Endothelial cell of umbilical vein (primary cell): ENCODE results near the gene NUDT8. TPM values are rescaled to one million over a fixed set of nuclear protein-coding genes. Genes with fewer than 3 reads are reported as not detected.

Experiments
- BruUV-seq: library from RNA; stranded (reverse); fragments of 400-500 nt; replicated peaks from 2 replicates; lab custom pipeline; 2021; lab: Mats Ljungman, UMichigan
- CTCF ChIA-PET: fragments of 300-600, 350-600 bp; sonication (Branson Sonifier 250); formaldehyde crosslinking; loops from one replicate; lab custom pipeline; 2021; ENCODE audit warnings: antibody characterized with exemption, inconsistent platforms; lab: Charles Lee
- POLR2A ChIA-PET: fragments of 300-600, 350-600 bp; sonication (Branson Sonifier 250); formaldehyde crosslinking; loops from one replicate; lab custom pipeline; 2021; ENCODE audit warnings: antibody characterized with exemption, inconsistent platforms; lab: Charles Lee
- DNase-seq: peaks from one replicate; pipeline ENCODE4 v3.0.0-alpha.2; 2011; ENCODE audit warnings: low read depth, low spot score
- FAIRE-seq: peaks from 2 replicates; lab custom pipeline; 2011; peaks lifted over from hg19 to GRCh38; lab: Jason Lieb, UNC
- H2AFZ ChIP-seq: 2 replicates; pipeline ENCODE4 v1.6.0; 2012; ENCODE audit warnings: low read depth, low read length, control low read depth, inconsistent platforms
- H3K27ac ChIP-seq: 2 replicates; pipeline ENCODE4 v1.5.1; 2011; ENCODE audit warnings: low read depth, mild to moderate bottlenecking, control low read depth, low read length, moderate library complexity; ENCODE audit not compliant: insufficient read depth
- H3K27me3 ChIP-seq, 2 experiments: 2 replicates each; pipeline versions ENCODE4 v1.6.0 to v1.6.1; 2011; ENCODE audit warnings: low read length in 2 of 2, mixed read lengths in 1 of 2; ENCODE audit not compliant: control insufficient read depth in 2 of 2, insufficient read depth in 2 of 2
- H3K36me3 ChIP-seq, 2 experiments: 2 replicates in 1 of 2; 3 replicates in 1 of 2; pipeline ENCODE4 v1.5.1; 2011; ENCODE audit warnings: low read length in 2 of 2, mild to moderate bottlenecking in 1 of 2, moderate library complexity in 1 of 2; ENCODE audit not compliant: control insufficient read depth in 2 of 2, insufficient read depth in 2 of 2; ENCODE audit errors: extremely low read depth in 1 of 2
- H3K4me1 ChIP-seq: 3 replicates; pipeline ENCODE4 v1.5.1; 2011; ENCODE audit warnings: mild to moderate bottlenecking, low read length; ENCODE audit not compliant: control insufficient read depth, insufficient read depth; ENCODE audit errors: extremely low read depth
- H3K4me2 ChIP-seq: 2 replicates; pipeline ENCODE4 v1.6.1; 2011; ENCODE audit warnings: low read length, control low read depth, mixed read lengths; ENCODE audit not compliant: insufficient read depth
- H3K4me3 ChIP-seq, 3 experiments: fragments of 200-600 bp in 1 of 3; sonication (generic), shearing (Covaris generic) in 1 of 3; replicated peaks in 1 of 3; 2 replicates each; pipeline ENCODE4 v1.5.1; 2011 to 2016; ENCODE audit warnings: control low read depth in 3 of 3, low read length in 3 of 3, mild to moderate bottlenecking in 2 of 3, inconsistent platforms in 1 of 3, low read depth in 1 of 3, moderate library complexity in 1 of 3; ENCODE audit not compliant: insufficient read depth in 1 of 3
- H3K79me2 ChIP-seq: 2 replicates; pipeline ENCODE4 v1.6.0; 2012; ENCODE audit warnings: low read length, inconsistent platforms; ENCODE audit not compliant: control insufficient read depth, insufficient read depth
- H3K9ac ChIP-seq: replicated peaks from 2 replicates; pipeline ENCODE3; 2011; ENCODE audit warnings: low read length, control low read depth; ENCODE audit not compliant: insufficient read depth; ENCODE audit errors: extremely low read depth
- H3K9me1 ChIP-seq: replicated peaks from 3 replicates; pipeline ENCODE4 v1.6.0; 2011; ENCODE audit warnings: mild to moderate bottlenecking, low read length; ENCODE audit not compliant: control insufficient read depth, insufficient read depth; ENCODE audit errors: extremely low read depth
- H3K9me3 ChIP-seq: replicated peaks from 2 replicates; pipeline ENCODE4 v1.5.1; 2012; ENCODE audit warnings: low read length, inconsistent platforms; ENCODE audit not compliant: control insufficient read depth, insufficient read depth
- H4K20me1 ChIP-seq: replicated peaks from 2 replicates; pipeline ENCODE3; 2011; ENCODE audit warnings: mild to moderate bottlenecking, low read length; ENCODE audit not compliant: control insufficient read depth, insufficient read depth; ENCODE audit errors: extremely low read depth
- CTCF ChIP-seq, 2 donors: IDR thresholded peaks; 1 replicate in 1 of 2; 2 replicates in 1 of 2; pipeline ENCODE4 v1.5.1; 2011; ENCODE audit warnings: low read length in 2 of 2, mild to moderate bottlenecking in 2 of 2, moderate library complexity in 2 of 2, control low read depth in 1 of 2, inconsistent platforms in 1 of 2, low read depth in 1 of 2; ENCODE audit not compliant: insufficient read depth in 1 of 2; ENCODE audit errors: extremely low read depth in 1 of 2
- FOS ChIP-seq: IDR thresholded peaks from 2 replicates; pipeline ENCODE4 v1.6.1; 2011; ENCODE audit warnings: mild to moderate bottlenecking, low read length, moderate library complexity, borderline replicate concordance; ENCODE audit not compliant: insufficient read depth
- GATA2 ChIP-seq: IDR thresholded peaks from 2 replicates; pipeline ENCODE4 v1.7.0; 2011; ENCODE audit warnings: low read depth, mild to moderate bottlenecking, moderate library complexity, mixed read lengths, low read length; ENCODE audit not compliant: insufficient read length, insufficient read depth
- MYC ChIP-seq: IDR thresholded peaks from one replicate; pipeline ENCODE4 v1.6.1; 2011; ENCODE audit warnings: mild to moderate bottlenecking, low read depth, low read length
- POLR2AphosphoS5 ChIP-seq: IDR thresholded peaks from 2 replicates; pipeline ENCODE4 v1.6.1; 2012; ENCODE audit warnings: low read depth, mild to moderate bottlenecking, control low read depth, low read length, moderate library complexity; ENCODE audit not compliant: insufficient read depth
- dilution Hi-C: fragments of 300-500 bp; cut with MboI; formaldehyde crosslinking; loops from one replicate; pipeline ENCODE4 v1.15.0; 2019; ENCODE audit warnings: low sequenced_read_pairs; ENCODE audit not compliant: extremely low pct_ligation_motif_present
- intact Hi-C: fragments of 100-400 bp; cut with micrococcal nuclease; formaldehyde crosslinking; loops from one replicate; pipeline ENCODE4 v1.10.0; 2022
- polyA plus RNA-seq, 4 experiments: library from polyadenylated mRNA; depleted of rRNA in 3 of 4; stranded (reverse) in 3 of 4; unstranded in 1 of 4; fragments of >200 nt; gene quantifications; 2 replicates each; pipeline versions ENCODE4 v1.2.1 to v1.2.3, GENCODE V29; 2011 to 2012; ENCODE audit warnings: missing spikeins in 1 of 4
- total RNA-seq: library from RNA; stranded (reverse); gene quantifications from 2 replicates; pipeline ENCODE4 v1.2.3, GENCODE V29; 2021

The NUDT8 gene
- total and polyA plus RNA-seq, 2 donors (not counting 3 experiments of a cell fraction or from before 2014, with no cell fraction given), result 14.1 to 20.4 TPM

GRCh38 chr11:67648140-67648795 is 18.5 kb upstream of the NUDT8 start:
- POLR2A ChIA-PET, result no interaction called here
- Histone ChIP-seq H3K9ac (no peak overlapping the region), H3K27me3 (no peaks in the 10 kb centered on the region), H3K4me1 (no peaks in the 10 kb centered on the region), H3K4me3 (no peak overlapping the region), H3K9me3 (no peaks in the 10 kb centered on the region), H3K79me2 (no peaks in the 10 kb centered on the region), H4K20me1 (no peaks in the 10 kb centered on the region), H2AFZ (no peak overlapping the region), H3K27ac (no peak overlapping the region), H3K9me1 (no peaks in the 10 kb centered on the region), H3K4me2 (no peak overlapping the region), H3K36me3 (no peaks in the 10 kb centered on the region)
- DNase-seq, result no peak
- intact Hi-C loops (no loop called here), dilution Hi-C loops (no loop called here)
- CTCF ChIA-PET, result interaction anchor here (0.9 to 2.4 kb wide), 4 partner anchors 11 to 307 kb away, joined by 3 to 11 read pairs (median 4); partner anchors contain the start of gene NUDT8
- FAIRE-seq, result no peak
- BruUV-seq, result no TSS peak
- TF ChIP-seq MYC (no peak), FOS (no peak), POLR2AphosphoS5 (no peak), GATA2 (no peak), CTCF (IDR thresholded peaks at IDR 0.05; ENCODE audit: extremely low read depth in 1 of 2, insufficient read depth in 1 of 2, low read depth in 1 of 2, low read length in 2 of 2) (peak in 1 of 2 donors; percentile 2)
